NCI-H748 treated with DMSO at 0.1 percent for 48 hours (cell line): ENCODE measurements around the gene LIMCH1.

Experiments used
- DNase-seq: peaks from one replicate; lab custom pipeline; 2025; lab: John Stamatoyannopoulos, UW

The LIMCH1 gene

GRCh38 chr4:41528512-41529205, 9.3 kb upstream of the LIMCH1 start:
- DNase-seq = no peak

GRCh38 chr4:41530741-41531140, 7.2 kb upstream of the LIMCH1 start:
- DNase-seq = no peak

DNA sequence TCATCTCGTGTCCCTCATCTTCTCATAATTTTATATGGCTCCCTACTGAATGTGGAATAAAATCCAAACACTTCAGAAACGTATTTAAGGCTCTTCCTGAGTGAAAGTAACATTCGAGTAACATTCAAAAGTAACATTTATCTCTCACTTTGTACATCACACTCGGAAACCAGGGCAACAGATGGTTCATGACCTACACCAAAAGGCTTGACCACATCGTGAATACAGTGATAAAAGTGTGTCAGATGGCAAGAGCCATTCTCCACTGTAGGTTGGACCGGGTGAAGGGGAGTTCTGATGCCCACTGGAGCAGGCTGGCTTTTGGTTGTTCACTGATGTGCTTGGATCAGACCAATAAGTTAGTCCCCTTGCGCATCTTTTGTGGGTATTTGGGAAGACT, 5.6 kb upstream of the LIMCH1 start:
- no peak for DNase-seq

- no peak for DNase-seq
Observed at GRCh38 chr4:41532882-41533281, 5.1 kb upstream of the LIMCH1 start.

DNA sequence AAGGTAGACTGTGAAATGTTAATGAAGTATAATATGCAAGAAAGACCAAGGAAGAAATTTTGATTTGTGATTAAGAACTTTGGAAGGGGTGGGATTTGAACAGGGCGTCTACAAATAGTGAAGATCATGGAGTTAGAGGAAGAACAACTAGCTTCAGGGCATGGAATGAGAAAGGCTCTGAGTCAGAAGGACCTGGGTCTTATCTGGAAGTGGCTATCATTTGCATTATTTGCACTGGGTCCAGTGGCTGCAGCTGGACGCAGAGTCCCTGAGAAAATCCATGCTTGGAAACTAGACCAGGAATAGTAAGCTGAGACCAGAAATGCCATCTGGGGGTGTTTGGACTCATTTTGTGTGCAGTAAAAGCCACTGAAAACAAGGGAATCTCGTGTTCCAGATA, 4.3 kb upstream of the LIMCH1 start:
- DNase-seq = no peak

DNA sequence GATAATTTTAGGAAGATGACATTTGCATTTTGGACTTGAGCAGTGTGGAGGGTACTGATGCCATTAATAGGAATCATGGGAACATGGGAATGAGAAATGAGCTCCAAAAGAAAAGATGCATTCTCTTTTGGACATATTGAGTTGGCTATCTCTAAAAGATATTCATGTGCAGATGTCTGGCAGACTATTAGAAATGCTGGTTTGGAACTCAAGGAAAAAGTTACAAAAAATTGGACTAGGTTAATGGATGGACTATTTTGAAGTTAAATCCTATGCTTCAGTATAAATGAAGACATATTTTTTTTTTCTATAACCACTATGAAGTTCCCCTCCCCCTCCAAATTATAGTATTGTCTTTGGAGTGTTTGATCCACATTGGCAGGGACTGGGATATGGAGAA, 3.6 kb upstream of the LIMCH1 start:
- DNase-seq = no peak

DNA sequence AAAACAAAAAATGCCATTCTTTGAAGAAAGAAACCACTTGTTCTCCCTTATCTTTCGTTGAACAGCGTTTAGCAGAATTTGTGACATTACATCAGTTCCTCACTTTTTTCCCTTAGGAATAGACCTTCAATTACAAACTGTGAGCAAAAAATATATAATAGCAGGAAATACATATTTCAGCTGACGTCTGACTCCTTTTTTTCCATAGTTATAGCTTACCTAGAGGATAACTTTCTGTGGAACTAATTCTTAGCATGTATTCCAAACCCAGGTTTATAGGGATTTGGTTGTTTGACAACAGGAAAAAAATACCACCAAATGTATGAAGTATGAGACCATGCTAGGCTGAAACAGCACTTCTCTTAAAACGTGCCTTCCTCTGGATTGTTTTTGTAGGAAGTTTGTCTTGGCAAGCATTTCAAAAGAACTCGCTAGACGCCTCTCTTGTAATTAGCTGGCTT, 2.0 kb upstream of the LIMCH1 start:
- no peak for DNase-seq

- DNase-seq = no peak
Observed at GRCh38 chr4:41537292-41537890, 566 bp upstream of the LIMCH1 start.

DNA sequence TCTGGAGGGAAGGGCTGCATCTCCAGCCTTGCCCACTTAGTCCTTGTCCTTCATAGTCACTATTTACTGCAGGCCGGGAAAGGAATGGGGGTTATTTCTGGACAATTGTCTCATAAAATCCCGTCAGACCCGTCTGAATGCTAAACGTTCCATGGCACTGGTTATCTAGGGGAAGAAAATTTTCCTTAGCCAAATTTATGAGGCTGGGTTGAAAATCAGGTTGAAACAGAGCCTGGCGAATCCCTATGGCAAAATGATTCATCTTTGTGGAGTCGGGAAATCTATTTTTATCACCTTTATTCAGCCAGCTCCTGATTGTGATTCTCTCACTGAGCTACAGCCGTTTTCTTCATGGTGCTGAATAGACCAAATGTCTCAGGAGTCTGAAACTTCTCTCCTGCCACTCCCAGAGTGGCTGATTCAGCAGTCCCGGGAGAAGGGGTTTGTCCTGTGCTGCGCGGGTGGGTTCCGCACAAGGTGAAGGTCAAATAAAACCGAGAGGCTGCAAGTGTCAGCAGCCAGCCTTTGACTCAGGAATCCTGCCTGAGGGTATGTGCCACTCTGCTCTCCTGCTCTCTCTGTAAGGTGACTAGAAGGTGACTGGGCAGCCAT, 1.0 kb downstream of the LIMCH1 start:
- no peak for DNase-seq

DNA sequence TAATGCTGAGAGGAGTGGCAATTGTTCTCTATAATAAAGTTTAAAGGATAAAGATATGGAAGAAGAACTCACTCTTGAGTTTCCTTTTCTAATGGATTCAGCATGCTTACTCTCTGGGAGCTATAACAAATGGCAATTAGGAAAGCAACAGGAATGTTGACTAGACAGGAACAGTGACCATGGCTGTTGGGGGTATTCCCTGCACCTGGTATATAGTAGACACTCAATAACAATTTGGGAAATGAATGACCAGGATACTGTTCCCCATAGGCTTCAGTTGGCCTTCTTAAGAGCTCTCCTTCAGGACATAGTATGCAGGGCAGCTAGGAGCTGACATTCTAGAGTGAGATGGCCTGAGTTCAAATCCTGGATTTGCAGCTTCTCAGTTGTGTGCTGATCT, 1.8 kb downstream of the LIMCH1 start:
- DNase-seq = no peak

- DNase-seq = no peak
Observed at GRCh38 chr4:41540687-41541086, 2.7 kb downstream of the LIMCH1 start.

DNA sequence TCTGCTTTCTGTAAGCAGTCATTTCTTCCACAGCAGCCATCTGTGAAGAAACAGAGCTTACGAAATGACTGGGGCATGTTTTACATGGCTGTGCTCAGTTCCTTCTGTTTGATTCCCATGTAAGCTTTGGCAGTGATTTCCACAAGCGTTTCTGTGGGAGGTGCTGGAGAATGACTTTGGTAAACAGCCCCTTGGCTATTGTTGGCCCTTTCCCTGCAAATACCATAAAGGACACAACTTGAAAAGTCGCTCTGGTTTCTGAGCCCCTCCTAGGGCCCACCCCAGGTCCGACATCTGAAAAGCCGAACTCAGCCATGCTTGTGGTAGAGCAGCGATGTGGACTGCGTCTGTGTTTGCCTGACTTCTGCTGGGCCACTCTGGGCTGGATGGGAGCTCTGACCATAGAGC, 3.7 kb downstream of the LIMCH1 start:
- DNase-seq = no peak

DNA sequence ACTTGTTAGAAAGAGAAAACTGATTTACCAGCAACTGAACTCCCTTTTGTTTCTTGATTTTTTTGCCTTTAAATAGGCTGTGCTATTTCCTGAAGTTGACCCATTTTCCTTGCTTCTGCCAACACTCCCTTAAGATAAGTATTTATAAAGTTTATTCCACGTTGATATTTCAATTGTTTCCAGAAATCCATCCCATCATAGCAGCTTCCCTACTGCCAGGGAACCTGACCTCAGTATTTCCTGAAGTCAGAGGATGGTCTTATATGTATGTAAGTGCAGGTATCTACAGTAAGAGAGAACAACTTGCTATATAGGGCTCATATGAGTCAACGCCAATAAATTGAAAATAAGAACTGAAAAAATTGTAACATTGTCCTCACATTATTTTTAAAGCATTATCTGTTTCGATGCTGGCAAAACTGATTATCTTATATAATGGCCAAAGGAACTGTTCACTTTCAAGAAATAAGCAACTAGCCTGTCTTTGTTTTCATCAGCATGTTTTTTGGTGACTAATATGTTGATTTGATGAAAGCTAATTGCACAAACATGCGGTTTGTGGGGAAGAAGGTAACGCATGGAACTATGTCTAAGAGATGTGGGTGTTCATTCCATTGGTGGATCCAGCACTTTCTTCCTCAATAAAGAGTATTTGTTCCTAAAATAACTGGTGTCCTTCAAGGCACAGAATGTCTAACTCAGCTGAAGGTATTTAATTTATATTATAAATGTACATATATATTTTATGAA, 4.7 kb downstream of the LIMCH1 start:
- no peak for DNase-seq

DNA sequence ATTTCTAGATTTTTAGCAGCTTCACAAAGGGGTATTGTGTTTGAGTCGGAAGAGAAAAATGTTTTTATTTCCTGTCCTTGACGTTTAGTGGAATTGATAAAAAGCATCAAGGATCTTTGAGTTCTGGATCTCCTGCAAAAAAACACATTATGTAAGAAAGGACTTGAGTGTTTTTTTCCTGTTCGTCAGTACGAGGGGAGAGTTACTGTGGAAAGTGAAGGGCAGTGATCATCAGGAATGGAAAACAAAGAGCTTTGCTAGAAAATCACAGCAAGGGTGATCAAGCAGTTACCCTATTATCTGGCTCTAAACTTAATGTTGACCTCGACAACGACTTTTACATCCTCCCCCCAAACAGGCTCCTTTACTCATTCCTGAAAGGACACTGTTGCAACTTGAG, 7.3 kb downstream of the LIMCH1 start:
- no peak for DNase-seq

DNA sequence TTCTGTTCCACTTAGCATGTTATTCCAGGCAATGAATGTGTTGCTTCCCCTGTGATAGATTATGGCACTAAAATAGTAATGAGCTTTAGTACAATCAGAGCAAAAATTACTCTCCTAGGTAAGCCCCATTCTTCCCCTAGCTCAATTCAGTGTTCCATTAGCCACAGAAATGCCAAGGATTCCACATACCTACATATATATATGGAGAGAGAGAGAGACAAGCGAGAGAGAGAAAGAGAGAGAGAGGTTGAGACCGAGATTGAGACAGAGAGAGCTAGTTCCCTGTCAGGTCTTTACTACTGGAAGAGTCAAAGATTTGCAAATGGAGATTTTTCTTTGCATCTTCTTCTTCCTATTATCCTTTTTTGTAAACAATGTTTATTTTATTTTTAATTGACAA, 8.7 kb downstream of the LIMCH1 start:
- no peak for DNase-seq

DNA sequence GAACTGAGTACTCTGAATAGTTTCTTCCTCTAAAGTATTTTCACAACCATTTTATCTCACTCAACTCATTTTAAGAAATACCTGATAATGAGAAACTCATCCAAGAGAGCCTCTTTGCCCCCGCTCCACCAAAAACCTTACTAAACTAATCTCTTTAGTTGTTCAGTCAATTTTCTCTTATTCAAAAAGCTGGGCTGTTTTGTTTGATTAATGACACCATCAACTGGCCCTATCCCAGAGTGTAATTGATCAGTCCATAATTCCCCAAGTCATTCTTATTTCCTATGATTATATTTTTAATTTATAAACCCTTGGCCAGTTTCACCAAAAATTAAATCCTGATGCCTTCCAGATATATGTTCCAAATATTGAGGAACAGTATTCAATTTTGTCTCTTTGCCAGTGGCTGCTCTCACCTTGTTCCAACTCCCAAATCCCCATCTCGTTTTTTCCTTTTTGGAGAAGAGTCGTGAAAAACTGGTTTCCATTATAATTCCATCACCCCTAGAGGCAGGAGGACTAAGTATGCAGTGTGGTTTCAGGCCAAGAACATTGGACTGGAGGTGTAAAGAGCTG, 10.4 kb downstream of the LIMCH1 start:
- DNase-seq = no peak

- DNase-seq = no peak
Observed at GRCh38 chr4:41549478-41549877, 11.5 kb downstream of the LIMCH1 start.

- DNase-seq = no peak
Observed at GRCh38 chr4:41550308-41550707, 12.4 kb downstream of the LIMCH1 start.

DNA sequence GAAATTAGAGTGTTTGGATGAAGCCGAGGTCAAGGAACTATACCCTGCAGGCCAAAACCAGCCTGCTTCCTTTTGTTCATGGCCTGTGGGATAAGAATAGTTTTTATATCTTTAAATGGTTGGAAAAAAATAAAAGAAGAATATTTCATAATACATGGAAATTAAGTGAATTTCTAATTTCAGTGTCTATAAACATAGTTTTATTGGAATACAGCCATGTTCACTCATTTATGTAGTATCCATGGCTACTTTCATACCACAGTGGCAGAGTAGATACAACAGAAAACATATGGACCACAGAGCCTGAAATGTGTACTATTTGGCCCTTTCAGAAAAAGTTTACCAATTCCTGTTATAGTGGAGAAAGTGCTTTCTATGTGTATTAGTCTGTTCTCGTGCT, 13.6 kb downstream of the LIMCH1 start:
- DNase-seq = no peak

DNA sequence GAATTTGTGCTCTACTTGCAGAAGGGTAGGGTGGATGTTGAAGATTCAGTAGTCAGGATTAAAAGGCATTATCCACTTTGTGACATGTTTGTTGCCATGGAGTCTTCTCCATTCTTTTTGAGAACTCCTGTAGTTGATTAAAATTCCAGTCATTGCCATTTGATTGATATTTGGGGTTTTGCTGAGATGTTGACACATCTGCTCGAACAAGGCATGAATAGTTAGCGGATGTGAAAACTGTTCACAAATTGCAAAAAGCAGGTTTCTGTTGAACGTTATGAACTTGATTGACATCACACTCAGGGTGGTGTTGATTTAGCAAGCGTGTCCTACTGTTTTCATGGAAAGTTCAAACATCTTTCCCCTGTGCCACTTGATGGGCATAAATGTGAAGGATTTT, 16.9 kb downstream of the LIMCH1 start:
- DNase-seq = no peak

GRCh38 chr4:41556526-41556925, 18.6 kb downstream of the LIMCH1 start:
- no peak for DNase-seq

DNA sequence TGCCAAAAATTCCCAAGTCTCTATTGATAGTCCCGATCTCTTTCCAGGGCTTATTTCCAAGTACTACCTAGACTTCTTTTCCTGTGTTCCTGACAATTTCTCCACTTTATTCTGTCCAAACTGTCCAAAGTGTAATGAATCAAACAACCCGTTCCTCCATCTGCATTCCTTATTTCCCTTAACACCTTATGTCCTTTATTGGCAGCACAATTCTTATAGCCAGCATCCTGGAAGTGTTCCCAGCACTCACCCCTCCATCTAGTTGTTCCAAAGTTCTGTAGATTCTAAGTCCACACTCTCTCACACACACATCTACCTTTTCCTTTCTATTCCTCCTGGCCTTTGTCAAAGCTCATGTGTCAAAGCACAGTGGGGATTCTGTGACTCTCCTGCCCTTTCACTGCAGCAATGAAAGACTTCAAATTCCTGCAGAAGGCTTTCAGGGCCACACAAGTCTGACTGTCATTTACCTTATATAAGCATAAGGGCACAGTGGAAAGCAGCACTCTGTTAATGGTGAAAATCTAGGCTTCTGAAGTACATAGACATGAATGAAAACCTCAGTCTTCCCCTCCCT, 22.1 kb downstream of the LIMCH1 start:
- no peak for DNase-seq
